Esophagus mucosa (tissue), 1 donor: ENCODE data around the gene NALCN. TPM values are rescaled to one million over a fixed set of nuclear protein-coding genes. Genes with fewer than 3 reads are reported as not detected.
"Not testable (repeated sequence)": the region's sequence is repeated elsewhere in the genome, so short reads cannot be mapped to it uniquely, and the experiment has no call there.

Experiments
- ATAC-seq: fragments of 200-7000 bp; cut with Tn5 transposase; one replicate; pipeline ENCODE4 v1.9.1; 2020
- total RNA-seq: library from RNA; stranded (reverse); gene quantifications from one replicate; pipeline ENCODE4 v1.2.4, GENCODE V29; 2023
- donor health status: DM: yes; HTN: yes; CAD: no.

Gene NALCN
- total RNA-seq, 1 donor from 2014 or later, result not detected

DNA sequence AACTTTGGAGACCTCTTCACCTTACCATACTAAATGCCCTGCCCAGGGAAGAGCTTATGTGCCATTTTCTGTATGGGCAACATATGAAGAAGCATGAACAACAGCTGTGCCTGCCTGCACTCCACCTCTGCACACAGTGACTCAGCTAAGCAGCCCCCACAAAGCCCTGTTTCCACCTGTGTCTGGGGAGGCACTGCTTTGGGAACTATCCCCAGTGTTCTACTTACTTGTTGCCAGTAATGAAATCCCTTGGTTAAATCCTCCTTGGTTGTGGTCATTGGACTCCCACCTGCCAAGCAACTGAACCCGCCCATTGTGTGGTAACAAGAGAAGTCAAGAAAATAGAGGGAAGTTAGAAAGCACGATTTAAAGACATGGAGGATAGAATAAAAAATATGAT is 84.6 kb downstream of the NALCN start:
- no peak for ATAC-seq

- ATAC-seq, result no peak
These were observed 88.4 kb downstream of the NALCN start for GRCh38 chr13:101327871-101328270.

DNA sequence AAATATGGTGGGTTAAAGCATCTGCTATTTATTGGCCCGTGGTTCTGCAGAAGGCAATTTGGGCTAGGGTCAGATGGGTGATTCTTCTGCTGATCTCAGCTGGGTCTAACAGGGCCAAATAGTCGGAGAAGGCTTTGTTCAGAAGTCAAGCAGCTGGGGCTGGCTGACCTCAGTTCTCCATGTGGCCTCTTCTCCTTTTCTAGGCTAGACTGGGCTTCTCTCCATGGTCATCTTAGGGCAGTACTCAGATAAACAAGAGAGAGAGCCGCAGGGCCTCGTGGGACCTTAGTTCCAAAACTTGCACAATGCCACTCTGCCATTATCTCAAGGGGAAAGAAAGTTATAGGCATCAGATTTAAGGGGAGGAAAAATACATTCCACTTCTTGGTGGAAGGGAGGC is 89.6 kb downstream of the NALCN start:
- no peak for ATAC-seq

- no peak for ATAC-seq
These were observed 90.9 kb downstream of the NALCN start for GRCh38 chr13:101325423-101325822.

DNA sequence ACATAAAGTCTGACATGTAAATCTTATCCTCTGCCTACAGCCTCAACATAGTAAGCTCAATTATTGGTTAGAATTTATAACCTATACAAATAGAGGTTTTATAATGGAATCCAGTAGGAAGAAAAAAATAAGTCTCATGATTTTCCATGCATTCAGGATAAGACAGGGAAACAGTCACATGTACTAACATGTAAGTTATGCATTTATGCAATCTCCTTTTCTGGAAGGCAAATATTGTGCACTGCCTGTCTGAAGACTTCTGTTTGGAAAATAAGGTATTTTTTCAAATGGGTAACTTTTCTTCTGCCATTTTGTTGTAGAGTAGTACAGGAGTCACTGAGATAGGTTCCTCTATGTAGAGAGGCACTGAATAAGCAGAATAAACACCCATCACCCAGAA is 92.7 kb downstream of the NALCN start:
- ATAC-seq, result no peak

- ATAC-seq, result no peak
These were observed 98.3 kb downstream of the NALCN start for GRCh38 chr13:101317986-101318523.

GRCh38 chr13:101313479-101313878 is 102.8 kb downstream of the NALCN start:
- ATAC-seq, result not testable (repeated sequence)

- ATAC-seq, result no peak
These were observed 107.2 kb downstream of the NALCN start for GRCh38 chr13:101309014-101309619.

DNA sequence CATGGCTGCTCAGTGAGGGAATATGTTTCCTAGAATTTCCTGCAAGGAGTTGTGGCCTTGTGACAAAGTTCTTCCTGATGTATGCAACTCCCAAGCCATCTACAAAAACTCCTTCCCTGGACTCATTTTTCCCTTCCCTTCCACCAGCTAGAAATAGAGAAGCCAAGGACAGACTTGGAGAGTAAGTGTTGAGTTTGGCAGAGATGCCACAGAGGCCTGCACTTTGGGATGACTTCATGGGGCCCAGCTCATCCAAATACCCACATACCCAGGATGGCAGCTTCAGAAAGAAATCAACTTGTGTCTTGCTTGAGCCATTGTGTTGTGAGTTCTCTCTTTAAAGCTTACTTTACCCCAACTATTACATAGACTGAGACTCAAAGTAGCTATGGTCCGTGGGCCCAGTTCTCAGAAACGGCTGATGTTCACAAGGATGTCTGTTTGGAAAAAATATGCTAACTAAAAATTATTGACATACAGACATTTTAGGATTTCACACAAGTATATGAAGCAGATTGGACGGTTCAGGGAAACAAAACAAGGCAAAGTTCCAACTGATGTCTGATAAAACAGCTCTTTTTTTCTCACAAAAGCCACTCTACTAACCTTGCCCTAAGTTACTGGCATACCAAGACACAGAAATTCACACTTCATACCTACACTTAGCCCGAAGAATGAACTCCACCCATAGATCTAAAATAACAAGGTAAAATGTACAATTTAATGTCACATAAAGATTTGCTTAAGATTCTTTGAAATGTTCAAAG is 107.9 kb downstream of the NALCN start:
- ATAC-seq, result no peak

DNA sequence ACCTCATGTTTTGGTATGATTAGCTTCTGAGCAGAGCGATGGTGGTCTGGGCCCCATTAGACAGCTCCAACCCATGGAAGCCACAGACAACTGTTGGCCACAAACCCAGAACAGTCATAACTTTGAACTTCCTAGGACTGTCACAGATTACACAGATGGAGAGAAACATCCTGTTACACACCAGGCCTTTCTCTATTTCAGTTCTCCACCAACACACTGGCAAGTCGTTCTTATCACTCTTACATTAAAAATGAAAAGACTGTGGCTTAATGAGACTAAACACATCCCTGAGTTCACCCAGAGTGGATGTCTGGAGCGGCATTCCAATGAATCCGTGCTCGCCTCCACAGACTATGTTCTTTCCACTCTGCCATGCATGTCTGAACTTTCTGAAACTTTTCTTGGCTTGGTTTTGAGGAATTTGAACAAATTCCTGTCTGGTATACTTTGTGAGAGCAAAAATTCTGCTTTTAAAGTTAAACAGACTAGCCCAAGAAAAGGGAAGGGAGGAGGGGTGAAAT is 109.1 kb downstream of the NALCN start:
- no peak for ATAC-seq

GRCh38 chr13:101306773-101307172 is 109.5 kb downstream of the NALCN start:
- ATAC-seq, result no peak

GRCh38 chr13:101305981-101306411 is 110.3 kb downstream of the NALCN start:
- no peak for ATAC-seq

- no peak for ATAC-seq
These were observed 112.8 kb downstream of the NALCN start for GRCh38 chr13:101303521-101303920.

DNA sequence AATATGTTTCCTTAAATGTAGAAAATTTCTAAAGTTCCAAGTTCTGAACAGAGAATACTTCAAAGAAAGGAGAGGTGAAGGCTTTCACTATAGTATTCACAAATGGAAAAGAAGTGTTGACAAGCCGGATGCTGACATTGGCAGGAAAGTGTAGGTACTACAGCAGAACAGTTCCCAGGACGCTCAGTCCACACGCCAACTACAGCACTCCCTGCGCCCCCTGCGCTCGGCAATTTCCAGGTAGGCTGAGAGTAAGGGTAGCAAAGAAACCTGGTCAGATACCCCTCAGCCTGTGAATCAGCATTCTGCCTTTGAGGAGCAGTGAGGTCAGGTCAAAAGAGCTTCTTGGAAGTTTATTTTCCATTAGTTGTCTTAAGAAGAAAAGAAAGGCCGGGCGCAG is 115.3 kb downstream of the NALCN start:
- no peak for ATAC-seq

DNA sequence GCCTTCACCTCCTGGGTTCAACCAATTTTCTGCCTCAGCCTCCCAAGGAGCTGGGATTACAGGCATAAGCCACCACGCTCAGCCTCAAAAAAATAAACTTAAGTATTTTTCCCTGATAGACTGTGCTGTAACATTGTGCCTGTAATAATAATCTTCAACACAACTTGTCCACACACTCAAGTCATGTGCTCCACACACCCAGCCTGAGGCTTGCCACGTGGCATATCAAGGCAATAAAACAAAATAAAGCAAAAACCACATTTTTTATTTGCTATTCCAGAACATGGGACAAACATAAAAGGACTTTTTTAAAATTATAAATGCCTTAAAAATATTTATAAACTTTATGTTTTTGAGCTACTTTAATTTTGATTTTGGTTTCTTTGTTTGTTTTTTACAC is 115.8 kb downstream of the NALCN start:
- no peak for ATAC-seq

GRCh38 chr13:101298517-101298916 is 117.8 kb downstream of the NALCN start:
- ATAC-seq, result no peak

GRCh38 chr13:101297794-101298193 is 118.5 kb downstream of the NALCN start:
- ATAC-seq, result no peak

DNA sequence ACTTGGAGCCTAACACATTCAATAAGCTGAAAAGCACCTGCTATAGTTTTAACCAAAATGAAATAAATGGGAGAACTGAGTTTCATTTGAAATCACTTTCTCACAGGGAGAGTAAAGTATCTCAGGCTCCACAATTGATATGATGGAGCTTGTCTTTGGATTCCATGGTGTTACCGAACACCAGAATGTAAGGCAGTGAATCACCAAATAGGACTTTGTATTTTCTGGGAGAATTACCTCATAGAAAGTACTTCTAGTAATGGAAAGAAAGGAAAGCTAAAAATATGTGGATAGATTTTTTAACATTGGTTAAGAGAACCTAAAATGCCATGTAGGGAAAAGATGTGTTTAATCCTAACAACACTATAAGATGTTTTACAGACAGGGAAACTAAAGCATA is 123.6 kb downstream of the NALCN start:
- no peak for ATAC-seq

DNA sequence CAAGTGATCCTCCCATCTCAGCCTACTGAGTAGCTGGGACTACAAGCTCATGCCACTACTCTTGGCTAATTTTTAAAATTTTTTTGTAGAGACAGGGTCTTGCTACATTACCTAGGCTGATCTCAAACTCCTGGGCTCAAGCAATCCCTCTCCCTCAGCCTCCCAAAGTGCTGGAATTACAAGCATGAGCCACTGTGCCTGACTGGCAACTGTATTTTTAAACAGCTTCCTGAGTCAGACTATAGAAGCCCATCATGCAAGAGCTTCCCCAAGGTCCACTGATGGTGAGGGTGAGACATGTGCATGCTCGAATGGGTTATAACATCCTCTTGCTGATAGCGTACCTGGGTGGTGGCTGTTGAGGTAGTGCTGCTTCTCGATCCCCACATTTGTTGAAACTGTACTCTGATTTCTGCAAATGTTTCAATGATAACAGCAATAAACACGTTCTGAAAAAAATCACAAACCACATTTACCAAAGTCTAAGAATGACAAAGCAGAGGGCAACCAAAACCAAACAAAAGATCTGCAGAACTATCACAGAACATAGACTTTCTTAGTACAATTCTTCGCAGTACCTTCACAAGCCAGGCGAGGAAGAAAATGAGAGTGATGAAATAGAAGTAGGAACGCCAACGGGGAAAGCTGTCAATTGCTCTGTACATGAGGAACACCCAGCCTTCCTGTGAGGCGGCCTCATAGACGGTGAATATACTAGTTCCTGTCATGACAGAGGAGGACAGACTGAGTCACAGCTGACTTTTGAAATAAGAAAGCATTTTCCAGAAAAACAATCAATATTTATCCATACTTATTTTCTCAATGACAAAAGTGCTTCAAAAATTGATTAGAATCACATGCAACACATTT is 124.4 kb downstream of the NALCN start:
- ATAC-seq, result no peak

GRCh38 chr13:101291206-101291605 is 125.1 kb downstream of the NALCN start:
- no peak for ATAC-seq

DNA sequence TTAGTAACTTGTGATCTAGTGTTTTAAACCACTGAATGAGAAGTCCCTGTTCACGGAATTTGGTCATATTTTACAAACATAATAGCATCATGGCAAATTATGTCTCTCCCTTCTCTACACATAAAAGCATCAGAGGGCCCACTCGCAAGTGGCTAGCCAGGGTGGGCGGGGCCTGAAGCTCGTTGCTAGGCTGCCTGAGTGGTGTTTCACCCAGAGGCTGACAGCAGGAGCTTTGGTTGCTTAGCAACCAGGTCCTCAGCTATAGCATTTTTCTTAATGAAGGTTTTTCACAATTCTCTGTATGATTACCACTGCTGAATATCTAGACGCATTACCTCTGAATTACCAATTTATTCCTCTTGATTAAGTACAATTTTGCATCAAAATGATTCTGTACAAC is 126.5 kb downstream of the NALCN start:
- no peak for ATAC-seq

DNA sequence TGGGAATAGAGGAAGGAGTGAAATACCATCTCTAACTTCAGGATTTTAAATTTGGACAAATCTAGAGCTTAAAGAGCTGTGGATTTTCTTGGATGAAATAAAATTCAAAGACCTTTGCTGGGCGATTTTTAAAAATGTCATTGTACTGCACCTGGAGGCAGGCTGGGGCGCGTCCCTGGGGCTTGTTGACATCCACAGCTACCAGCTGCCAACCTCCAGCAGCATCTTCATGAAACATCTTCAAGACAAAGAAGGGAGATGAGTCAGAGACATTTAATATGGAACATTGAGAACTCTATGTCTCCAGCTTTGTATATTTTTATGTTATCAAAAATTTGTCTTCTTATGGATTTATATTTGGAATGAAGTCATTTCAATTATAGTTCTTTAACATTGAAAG is 132.5 kb downstream of the NALCN start:
- ATAC-seq, result no peak

- ATAC-seq, result no peak
These were observed 143.4 kb downstream of the NALCN start for GRCh38 chr13:101272886-101273285.
